GM12873 (cell line): ENCODE data around the gene MAST2.

Source experiments
- TF ChIP-seq, protein P1 (sequence below): IDR thresholded peaks from 2 replicates; pipeline ENCODE4 v1.5.1; 2012; ENCODE audit warnings: low read depth, mild to moderate bottlenecking, moderate library complexity, low read length, control low read depth; ENCODE audit not compliant: insufficient read depth; ENCODE audit errors: missing control alignments

The MAST2 gene

DNA sequence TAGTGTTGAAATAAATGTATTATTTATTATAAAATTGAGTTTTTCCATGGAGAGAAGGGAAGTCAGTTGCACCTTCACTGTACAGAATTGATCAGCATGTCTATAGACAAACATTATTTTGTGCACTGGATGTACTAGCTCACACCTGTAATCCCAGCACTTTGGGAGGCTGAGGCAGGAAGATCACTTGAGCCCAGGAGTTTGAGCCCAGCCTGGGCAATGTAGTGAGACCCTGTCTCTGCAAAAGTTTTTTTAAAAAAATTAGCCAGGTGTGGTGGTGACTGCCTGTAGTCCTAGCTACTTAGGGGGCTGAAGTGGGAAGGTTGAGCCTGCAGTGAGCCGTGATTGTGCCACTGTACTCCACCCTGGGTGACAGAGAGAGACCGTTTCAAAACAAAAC is 87.7 kb downstream of the MAST2 start:
- TF ChIP-seq, protein P1, sequence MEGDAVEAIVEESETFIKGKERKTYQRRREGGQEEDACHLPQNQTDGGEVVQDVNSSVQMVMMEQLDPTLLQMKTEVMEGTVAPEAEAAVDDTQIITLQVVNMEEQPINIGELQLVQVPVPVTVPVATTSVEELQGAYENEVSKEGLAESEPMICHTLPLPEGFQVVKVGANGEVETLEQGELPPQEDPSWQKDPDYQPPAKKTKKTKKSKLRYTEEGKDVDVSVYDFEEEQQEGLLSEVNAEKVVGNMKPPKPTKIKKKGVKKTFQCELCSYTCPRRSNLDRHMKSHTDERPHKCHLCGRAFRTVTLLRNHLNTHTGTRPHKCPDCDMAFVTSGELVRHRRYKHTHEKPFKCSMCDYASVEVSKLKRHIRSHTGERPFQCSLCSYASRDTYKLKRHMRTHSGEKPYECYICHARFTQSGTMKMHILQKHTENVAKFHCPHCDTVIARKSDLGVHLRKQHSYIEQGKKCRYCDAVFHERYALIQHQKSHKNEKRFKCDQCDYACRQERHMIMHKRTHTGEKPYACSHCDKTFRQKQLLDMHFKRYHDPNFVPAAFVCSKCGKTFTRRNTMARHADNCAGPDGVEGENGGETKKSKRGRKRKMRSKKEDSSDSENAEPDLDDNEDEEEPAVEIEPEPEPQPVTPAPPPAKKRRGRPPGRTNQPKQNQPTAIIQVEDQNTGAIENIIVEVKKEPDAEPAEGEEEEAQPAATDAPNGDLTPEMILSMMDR = no peak

DNA sequence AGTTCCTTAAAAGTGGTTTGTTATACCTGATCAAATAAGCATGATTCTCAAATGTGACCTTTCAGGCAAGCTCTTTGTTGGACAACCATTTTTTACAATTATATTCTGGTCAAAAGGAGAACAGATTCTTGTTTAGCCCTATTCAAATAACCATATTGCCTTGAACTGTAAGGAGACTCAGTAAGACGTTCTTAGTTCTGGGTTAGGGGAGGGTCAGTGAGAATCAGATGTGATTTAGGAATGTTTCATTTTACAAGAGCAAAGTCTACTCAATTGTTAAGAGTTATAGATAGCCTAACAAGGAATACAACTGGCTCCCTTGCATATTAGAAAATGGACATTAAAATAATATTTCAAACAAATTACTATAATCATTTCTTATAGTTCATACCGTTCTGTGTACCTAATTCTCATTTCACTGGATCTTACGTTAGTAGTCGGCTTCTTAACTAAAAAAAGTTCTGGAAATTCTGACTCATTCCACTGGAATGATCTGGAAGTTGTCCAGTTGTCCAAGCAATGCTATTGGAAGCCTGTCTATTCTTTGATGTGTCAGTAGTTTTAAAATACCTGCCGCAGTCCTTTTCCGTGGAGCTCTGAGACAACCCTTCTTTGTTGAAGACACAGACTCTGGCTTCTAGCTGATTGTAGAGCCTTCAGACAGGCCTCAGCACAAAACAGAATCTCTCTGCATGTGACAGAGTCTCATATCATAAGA is 88.8 kb downstream of the MAST2 start:
- TF ChIP-seq, protein P1 = no peak

DNA sequence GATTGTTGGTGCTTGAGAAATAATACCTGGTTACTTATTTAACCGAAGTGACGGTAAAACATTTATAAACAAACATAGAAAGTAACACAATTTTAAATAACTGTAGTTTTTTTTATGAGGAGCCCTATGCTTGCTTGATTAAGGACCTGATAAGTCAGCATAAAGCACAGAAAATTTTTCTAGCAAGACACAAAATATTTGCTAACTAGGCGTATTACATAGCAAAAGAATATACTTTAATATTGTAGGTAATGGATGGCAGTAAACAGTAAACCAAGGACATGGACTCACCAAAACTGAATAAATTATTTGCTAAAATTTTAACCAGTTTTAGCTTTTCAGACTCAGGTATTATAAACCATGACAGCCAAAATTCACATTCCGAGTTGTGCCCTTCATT is 90.9 kb downstream of the MAST2 start:
- TF ChIP-seq, protein P1 = no peak

DNA sequence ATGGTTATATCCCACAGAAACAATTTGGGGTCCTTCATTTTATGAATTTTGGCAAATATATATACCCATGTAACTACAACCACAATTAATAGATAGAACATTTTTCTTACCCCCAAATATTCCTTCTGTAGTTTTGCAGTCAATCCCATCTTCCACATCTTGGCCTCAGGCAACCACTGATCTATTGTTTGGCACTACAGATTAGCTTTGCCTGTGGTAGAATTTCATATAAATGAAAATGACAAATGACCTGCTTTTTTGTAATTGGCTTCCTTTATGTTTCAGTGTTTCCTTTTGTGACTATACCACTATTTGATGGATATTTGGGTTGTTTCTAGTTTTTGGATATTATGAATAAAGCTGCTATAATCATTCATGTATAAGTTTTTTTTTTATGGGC is 91.5 kb downstream of the MAST2 start:
- TF ChIP-seq, protein P1 = no peak

DNA sequence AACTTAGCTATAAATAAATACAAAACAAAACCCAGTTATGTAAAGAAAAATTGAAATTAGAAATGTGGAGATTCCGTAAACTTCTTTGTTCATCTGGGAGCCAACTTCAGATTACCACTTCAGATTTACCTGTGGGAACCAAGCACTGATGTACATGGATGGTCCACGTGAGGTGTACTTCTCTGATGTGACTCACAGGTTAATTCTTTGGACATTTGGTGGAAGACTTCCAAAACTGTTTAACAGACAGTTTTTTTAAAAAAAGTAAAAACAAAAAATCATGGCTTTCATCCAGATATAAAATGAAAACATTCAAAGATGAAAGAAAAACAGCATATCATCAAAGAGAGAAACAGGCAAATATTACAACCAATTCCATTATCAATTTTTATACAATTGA is 92.0 kb downstream of the MAST2 start:
- TF ChIP-seq, protein P1 = no peak

DNA sequence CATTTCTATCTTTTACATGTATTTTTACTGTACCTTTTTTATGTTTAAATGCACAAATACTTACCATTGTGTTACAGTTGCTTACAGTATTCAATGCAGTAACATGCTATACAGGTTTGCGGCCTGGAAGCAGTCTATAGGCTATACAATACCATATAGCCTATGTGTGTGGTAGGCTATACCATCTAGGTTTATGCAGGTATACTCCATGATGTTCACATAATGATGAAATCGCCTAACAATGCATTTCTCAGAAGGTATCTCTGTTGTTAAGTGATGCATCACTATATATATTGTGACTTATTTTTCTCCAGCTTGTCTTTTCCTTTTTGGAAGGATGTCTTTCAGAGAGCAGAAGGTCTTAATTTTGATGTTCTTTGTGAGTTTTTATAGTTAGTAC is 103.5 kb downstream of the MAST2 start:
- TF ChIP-seq, protein P1 = no peak

DNA sequence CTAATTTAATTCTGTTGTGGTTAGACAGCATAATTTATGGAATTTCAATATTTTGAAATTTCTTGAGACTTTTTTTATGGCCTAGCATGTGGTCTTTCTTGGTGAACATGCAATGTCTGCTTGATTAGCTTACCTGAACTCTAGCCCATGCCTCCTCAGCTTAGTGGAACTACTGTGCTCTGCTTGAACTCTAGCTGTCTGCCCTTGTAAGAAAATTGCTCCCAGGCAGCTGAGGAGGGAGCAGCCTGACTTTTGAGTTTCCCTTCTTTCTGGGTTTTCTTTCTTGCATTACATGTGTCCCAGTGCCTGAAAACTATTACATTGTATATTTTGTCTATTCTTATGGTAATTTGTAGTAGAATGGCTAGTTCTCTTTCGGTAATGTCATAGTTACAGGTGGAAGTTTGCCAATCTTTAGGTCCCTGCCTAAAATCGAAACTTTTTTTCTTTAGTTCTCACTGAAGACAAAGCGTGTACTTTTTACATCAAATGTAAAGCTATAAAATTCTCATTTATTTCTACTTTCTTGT is 105.3 kb downstream of the MAST2 start:
- TF ChIP-seq, protein P1 = no peak
